Pancreas (tissue), 10 donors: ENCODE results near the gene ERCC5. TPM values are rescaled to one million over a fixed set of nuclear protein-coding genes. Genes with fewer than 3 reads are reported as not detected.

Experiments
- ATAC-seq, 4 donors: fragments of 200-7000 bp; cut with Tn5 transposase; one replicate each; pipeline versions ENCODE4 v1.8.0 to v1.9.1; 2020; ENCODE audit warnings: mild to moderate bottlenecking in 4 of 4, moderate library complexity in 4 of 4
- DNase-seq, 6 donors: peaks; one replicate each; pipeline ENCODE4 v3.0.0-alpha.2; 2020
- FAIRE-seq: peaks from 2 replicates; lab custom pipeline; 2012; peaks lifted over from hg19 to GRCh38; lab: Jason Lieb, UNC
- H3K27ac ChIP-seq, 4 donors: fragments of 200-600 bp; sonication (generic); 1 replicate in 3 of 4; 2 replicates in 1 of 4; pipeline versions ENCODE4 v1.5.0 to v1.8.0; 2020
- H3K27me3 ChIP-seq, 4 donors: fragments of 200-600 bp; one replicate each; pipeline ENCODE4 v1.8.0; 2021
- H3K36me3 ChIP-seq, 3 donors: fragments of 200-600 bp; sonication (generic) in 1 of 3; one replicate each; pipeline versions ENCODE4 v1.5.0 to v1.8.0; 2020 to 2021
- H3K4me1 ChIP-seq, 3 donors: fragments of 200-600 bp; one replicate each; pipeline ENCODE4 v1.8.0; 2021
- H3K4me3 ChIP-seq, 4 donors: fragments of 200-600 bp; sonication (generic) in 2 of 4; one replicate each; pipeline versions ENCODE4 v1.5.0 to v1.8.0; 2020 to 2021
- H3K9me3 ChIP-seq, 4 donors: fragments of 200-600 bp; one replicate each; pipeline ENCODE4 v1.8.0; 2021
- WGBS, 2 donors: extraction: QIAGEN DNeasy Blood & Tissue Kit; methylation state at CpG; one replicate each; pipeline ENCODE4 v1.1.7; 2013; 5-methylcytosine and 5-hydroxymethylcytosine counted together
- intact Hi-C, 3 donors: fragments of 100-400 bp; cut with DNase I; formaldehyde crosslinking; loops; one replicate each; pipeline versions ENCODE4 v1.11.1 to v1.14.2; 2022
- polyA plus RNA-seq, 2 donors: library from polyadenylated mRNA; stranded (reverse); fragments of 200-250 nt; gene quantifications; one replicate each; pipeline ENCODE4 v1.2.3, GENCODE V29; 2013
- total RNA-seq, 6 donors: library from RNA; stranded (reverse); fragmentation: NEBNext Ultra II Directional in 4 of 6; extraction: Animal tissue kit (Norgen Biotek cat#: 25700) in 4 of 6; gene quantifications; one replicate each; pipeline versions ENCODE4 v1.2.1 to v1.2.4, GENCODE V29; 2021 to 2023
- TF ChIP-seq, protein P1 (sequence below), 4 donors: fragments of 200-600 bp; sonication (generic) in 3 of 4; IDR thresholded peaks; one replicate each; pipeline versions ENCODE4 v1.5.0 to v1.8.0; 2021; ENCODE audit warnings: antibody characterized with exemption in 4 of 4
- donor health status: healthy with polysubstance abuse.
- donor health status: DM: no; HTN: no; CAD: no; lungs with moderate emphysema.
- donor health status: DM: no; HTN: no; CAD: no.
- donor health status: control.
- donor health status: control.
- donor health status: Bipolar disorder and iron deficiency.
- donor health status: DM: yes; HTN: yes; CAD: no.
- donor health status: DM: no; HTN: no; CAD: no.
- donor health status: DM: no; HTN: no; CAD: no.
- donor health status: DM: yes; HTN: yes; CAD: no.

The ERCC5 gene
- total and polyA plus RNA-seq, 8 donors: 17.5 to 85.4 (median 25.2) TPM

DNA sequence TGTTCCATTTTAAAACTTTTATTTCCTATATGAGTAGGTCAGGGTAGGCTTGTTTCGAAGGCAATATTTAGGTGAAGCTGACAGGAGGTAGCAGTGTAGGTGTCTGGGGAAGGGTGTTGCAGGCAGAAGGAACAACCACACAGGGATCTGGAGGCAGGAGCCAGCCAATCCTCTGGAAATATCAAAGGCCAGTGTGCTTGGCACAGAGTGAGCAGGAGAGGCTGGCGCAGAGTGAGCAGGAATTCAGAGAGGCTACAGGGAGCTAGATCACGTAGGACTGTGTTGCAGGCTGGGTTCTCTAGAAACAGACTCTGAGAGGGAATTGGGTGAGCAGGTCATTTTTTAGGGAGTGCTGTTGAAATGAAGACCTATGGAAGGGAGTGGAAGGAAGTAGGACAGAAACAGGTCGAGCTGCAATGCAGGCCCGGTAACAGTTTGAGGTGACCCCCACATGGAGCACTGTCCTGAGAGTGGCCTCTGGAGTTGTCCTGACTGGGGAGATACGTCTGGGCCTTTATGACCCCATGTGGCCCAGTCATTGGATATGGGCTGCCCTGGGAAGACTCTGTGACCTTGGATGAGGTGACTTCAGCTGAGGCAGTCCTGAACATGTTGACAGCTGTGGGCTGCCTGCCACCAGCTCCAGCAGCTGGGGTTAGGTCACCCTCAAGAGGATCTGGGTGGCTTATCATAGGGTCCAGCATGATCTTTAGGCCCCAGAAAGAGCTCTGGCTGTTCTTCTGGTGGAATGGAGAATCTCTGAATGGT lies 51.7 kb downstream of the ERCC5 start:
- WGBS, 2 donors: 81 to 87% methylated on average over 6 of the region's 6 CpGs

DNA sequence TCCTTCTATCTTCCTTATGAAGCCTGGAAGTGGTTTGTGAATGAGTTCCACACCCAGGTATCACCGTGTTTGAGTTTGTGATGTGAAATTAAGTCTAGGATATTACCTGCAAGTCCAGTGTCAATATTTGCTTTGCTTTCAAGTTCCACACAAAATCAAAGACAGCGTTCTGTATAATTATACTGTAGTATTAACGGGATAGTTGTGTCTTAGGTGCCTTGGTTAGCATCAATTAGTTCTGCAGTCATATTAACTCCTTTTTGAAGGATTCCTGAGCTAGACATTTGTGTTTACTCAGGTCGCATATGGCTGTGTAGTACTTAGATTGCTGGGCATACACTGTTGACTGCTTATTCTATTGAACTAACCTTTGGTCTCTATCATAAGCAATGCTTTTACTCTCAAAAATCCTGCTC lies 54.4 kb downstream of the ERCC5 start:
- intact Hi-C loops: no loop called here
- Histone ChIP-seq H3K36me3 (no peaks in the 10 kb centered on the region), H3K27me3 (no peaks in the 10 kb centered on the region), H3K9me3 (no peaks in the 10 kb centered on the region), H3K27ac (no peak overlapping the region), H3K4me1 (peaks cover 3 to 18% (median 5%) of the 10 kb centered on the region in 3 donors), H3K4me3 (no peak overlapping the region)
- ATAC-seq (peak in 3 of 4 donors; percentile 39 to 50 (median 46)), FAIRE-seq (no peak), DNase-seq (no peak)
- 10 to 13% methylated on average over 4 of the region's 4 CpGs for WGBS, 2 donors
- TF ChIP-seq, protein P1, sequence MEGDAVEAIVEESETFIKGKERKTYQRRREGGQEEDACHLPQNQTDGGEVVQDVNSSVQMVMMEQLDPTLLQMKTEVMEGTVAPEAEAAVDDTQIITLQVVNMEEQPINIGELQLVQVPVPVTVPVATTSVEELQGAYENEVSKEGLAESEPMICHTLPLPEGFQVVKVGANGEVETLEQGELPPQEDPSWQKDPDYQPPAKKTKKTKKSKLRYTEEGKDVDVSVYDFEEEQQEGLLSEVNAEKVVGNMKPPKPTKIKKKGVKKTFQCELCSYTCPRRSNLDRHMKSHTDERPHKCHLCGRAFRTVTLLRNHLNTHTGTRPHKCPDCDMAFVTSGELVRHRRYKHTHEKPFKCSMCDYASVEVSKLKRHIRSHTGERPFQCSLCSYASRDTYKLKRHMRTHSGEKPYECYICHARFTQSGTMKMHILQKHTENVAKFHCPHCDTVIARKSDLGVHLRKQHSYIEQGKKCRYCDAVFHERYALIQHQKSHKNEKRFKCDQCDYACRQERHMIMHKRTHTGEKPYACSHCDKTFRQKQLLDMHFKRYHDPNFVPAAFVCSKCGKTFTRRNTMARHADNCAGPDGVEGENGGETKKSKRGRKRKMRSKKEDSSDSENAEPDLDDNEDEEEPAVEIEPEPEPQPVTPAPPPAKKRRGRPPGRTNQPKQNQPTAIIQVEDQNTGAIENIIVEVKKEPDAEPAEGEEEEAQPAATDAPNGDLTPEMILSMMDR (IDR thresholded peaks at IDR 0.05): no peak

More for the DNA sequence above, 51.7 kb downstream of the ERCC5 start:
- Histone ChIP-seq H3K9me3 (no peaks in the 10 kb centered on the region), H3K27me3 (no peaks in the 10 kb centered on the region), H3K36me3 (no peaks in the 10 kb centered on the region), H3K27ac (no peak overlapping the region), H3K4me3 (no peak overlapping the region), H3K4me1 (peaks cover 3 to 18% (median 5%) of the 10 kb centered on the region in 3 donors)
- ATAC-seq: peak in 2 of 4 donors; percentile 37 to 45
- intact Hi-C loops: no loop called here
- no peak for FAIRE-seq
- peak in 1 of 6 donors; percentile 14 for DNase-seq
- TF ChIP-seq, protein P1 (IDR thresholded peaks at IDR 0.05): no peak

DNA sequence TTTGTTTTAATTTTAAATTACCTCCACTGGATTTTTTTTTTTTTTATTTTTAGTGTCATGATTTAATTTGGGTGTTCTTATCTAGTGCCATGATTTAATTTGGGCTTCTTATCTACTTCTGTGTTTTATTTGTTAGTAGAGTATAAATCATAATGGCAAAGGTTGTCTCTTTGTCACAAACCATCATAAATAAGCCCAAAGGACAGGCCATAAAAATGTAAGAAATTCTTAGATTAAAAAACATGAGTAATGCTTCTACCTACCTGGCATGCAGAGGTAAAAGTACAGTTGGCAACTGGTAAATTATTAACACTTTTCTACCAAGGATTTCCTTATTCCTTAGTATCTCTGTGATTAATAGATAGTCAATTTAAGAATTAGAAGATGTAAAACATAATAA lies 55.2 kb downstream of the ERCC5 start:
- ATAC-seq (peak in 3 of 4 donors; percentile 68 to 72 (median 69)), FAIRE-seq (peak; percentile 96), DNase-seq (no peak)
- TF ChIP-seq, protein P1 (IDR thresholded peaks at IDR 0.05): no peak
- H3K27ac ChIP-seq: no peak overlapping the region
- peaks cover 3 to 18% (median 5%) of the 10 kb centered on the region in 3 donors for H3K4me1 ChIP-seq
- no peaks in the 10 kb centered on the region for H3K36me3 ChIP-seq
- H3K27me3 ChIP-seq: no peaks in the 10 kb centered on the region
- intact Hi-C loops: no loop called here
- no peaks in the 10 kb centered on the region for H3K9me3 ChIP-seq
- no peak overlapping the region for H3K4me3 ChIP-seq

- 80 to 86% methylated on average over 5 of the region's 5 CpGs for WGBS, 2 donors
- TF ChIP-seq, protein P1 (IDR thresholded peaks at IDR 0.05): no peak
- Histone ChIP-seq H3K27me3 (no peaks in the 10 kb centered on the region), H3K4me3 (no peak overlapping the region), H3K9me3 (no peaks in the 10 kb centered on the region), H3K4me1 (peaks cover 3 to 18% (median 5%) of the 10 kb centered on the region in 3 donors), H3K27ac (no peak overlapping the region), H3K36me3 (no peaks in the 10 kb centered on the region)
- ATAC-seq: peak in 1 of 4 donors; percentile 38
- no peak for DNase-seq
- FAIRE-seq: no peak
- intact Hi-C loops: no loop called here
These were observed 55.9 kb downstream of the ERCC5 start for GRCh38 chr13:102901615-102902305.
